ELR (cell line): ENCODE measurements around the gene ZNF329.

Source experiments
- DNase-seq: peaks from one replicate; pipeline ENCODE4 v3.0.0-alpha.2; 2015; ENCODE audit warnings: low read depth

ZNF329 gene

DNA sequence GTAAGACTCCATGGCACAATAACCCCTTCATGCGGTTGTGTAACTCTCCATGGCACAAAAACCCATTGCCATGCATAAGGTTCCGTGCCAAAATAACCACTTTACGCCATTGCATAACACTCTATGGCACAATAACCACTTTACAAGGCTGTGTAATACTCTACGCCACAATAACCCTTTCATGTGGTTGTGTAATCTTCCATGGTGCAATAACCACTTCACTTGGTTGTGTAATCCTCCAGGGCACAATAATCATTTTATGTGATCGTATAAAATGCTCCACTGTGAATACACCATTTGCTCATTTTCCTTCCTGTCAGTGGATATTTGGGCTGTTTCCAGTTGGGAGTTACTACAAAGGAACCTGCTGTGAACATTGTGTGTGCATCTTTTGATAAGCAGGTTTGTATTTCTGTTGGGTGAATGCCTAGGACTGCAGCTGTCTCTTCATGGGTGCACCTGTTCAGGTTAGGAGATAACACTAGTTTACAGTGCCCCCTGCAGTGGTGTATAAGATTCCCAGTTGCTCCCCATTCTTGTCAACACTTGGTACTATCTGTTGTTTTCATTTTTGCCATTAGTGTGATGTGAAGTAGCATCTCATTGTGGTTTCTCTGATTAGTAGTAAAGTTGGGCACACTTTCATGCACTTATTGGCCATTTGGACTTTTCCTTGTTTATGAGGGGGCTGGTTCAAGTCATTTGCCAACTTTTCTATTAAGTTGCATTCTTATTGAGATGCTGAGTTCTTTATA is 31.4 kb downstream of the ZNF329 start:
- DNase-seq = no peak

DNA sequence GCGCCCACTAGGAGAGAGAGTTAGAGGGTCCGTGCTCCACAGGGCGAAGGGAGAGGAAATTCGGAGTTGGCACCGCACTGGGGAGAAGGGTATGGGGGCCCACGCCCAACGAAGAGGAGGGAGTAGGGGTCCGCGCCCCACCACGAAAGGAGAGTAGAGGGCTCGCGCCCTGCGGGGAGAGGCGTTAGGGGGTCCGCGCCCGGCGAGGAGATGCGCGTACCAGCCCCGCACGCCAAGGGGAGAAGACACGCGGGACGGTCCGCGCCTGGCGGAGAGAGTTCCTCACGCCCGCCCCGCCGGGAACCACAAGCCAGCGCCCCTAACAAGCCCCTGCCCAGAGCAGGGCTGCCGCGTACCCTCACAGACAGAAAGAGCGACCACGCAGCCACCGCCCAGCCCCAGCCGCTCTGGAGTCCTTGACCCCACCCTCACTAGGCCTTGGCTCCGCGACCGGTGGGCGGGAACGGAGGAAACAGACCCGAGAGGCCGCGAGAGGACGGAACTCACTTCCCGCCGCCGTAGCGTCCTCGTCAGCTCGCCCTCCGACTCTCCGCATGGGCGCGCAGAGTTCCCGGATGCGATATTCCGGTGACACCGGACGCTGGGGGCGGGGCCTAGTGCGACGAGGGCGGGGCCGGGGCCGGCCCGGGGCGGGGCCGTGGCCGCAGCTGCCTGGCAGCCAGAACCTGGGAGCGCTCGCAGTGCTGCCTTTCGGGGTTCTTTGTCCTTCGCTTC is 32.6 kb downstream of the ZNF329 start:
- DNase-seq = no peak

DNA sequence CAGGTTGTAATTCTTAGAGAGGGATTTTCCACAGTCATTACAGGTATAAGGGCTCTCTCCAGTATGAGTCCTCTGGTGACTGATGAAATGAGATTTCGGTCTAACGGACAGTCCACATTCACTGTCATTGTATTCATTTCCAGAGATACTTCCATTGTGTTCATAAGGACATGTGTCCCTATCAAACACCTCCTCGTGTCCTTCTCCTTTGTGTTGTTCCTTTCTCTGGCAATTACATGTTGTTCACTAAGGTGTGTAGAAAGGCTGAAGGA is 42.1 kb downstream of the ZNF329 start:
- no peak for DNase-seq

DNA sequence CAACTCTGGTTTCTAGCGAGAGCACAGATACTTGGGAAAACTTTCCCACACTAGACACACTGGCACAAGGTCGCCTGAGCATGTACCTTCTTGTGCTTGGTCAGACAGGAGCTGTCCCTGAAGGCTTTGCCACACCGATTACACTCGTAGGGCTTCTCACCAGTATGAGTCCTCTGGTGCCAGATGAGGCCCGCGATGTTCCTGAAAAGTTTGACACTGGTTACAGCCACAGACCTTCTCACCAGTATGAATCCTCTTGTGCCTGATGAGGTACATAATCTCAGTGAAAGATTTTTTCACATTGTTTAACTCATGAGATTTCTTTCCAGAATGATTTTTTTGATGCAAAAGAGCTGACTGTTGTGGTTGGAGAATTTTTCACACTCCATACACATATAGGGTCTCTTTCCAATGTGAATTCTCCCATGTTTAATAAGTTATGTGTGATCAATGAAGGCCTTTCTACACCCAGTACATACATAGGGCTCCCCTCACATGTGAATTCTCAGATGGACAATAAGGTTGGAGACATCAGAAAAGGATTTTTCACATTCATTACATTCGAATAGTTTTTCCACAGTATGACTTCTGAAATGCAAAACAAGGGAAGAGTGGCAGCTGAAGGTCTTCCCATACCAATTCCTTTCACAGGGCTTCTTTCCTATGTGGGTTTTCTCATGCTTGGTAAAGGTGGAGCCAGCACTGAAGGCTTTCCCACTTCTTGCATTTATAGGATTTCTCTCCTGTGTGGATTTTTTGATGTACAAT is 42.6 kb downstream of the ZNF329 start:
- DNase-seq = no peak

DNA sequence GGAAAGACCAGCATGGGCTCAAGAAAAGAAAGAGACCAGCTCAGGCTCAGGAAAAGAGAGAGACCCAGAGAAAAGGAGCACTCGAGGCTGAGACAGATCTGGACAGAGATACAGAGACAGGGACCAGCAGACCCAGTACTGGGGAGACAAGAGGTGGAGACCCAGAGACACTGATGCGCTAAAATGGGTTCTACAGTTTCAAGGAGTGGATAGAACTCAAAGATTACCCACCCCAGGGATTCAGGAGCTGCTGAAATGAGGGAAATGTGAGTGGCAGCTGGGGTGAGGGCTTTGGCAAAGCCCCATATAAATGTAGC is 51.9 kb downstream of the ZNF329 start:
- DNase-seq = no peak

DNA sequence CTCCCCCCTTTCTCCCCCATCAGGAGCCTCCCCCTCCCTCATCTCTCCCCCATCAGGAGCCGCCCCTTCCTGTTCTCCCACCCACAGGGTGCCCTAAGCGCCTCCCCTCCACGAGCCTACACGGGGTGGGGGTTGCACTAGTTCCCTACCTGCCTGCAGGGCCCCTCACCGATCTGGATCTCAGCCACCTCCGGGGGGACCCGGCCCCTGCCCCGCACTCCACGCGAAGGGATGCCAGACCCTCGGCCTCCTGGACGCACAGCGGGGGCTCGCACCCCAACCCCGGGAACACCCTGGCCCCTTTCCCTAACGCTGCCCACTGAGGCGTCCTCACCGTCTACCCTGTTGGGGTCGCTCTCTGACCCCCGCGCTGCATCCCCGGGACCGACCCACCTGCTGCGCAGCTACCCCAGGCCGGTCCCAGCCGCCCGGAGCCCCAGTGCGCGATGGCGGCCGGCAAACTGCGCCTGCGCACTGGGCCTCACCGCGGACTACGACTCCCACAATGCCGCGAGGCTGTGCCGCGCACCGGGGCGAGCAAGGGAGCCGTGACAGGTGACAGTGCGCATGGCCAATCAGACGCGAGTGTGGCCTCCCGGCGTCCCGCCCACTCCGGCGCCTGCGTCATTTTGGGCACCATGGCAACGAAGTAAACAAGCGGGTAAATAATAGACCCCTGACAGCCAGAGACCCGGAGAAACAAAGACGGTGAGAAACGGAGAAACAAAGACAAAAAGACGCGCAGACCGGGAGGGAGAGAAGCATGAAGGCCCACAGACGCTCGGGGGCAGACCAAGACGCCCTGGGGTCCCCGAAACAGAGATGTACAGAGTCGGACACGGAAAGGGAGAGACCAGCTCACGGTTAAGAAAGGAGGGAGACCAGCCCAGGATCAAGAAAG is 52.6 kb downstream of the ZNF329 start, which contains the start of gene ZSCAN18:
Gene ZSCAN18 (minus strand): TSS at position 451 of the 901 bp plus-strand sequence. CDS start 7,964 bp downstream, outside the sequence.
- DNase-seq = peak; percentile 96

DNA sequence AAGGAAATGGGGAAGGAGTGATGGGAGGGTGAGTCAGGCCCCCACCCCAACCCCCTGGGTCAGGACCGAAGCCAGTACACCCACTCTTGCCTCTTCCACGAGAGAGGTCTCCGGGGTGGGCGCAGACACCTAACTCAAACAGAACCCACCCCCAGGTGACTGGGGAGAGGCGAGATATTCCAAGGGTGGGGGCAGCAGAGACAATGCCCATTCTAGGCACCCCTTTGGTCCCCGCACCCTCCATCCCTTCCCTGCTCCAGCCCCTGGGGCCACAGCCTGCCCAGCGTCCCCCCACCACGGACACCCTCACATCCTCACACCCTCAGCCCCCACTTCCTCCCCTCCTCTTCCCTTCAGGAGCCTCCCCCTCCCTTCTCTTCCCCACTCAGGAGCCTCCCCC is 53.2 kb downstream of the ZNF329 start:
- no peak for DNase-seq

DNA sequence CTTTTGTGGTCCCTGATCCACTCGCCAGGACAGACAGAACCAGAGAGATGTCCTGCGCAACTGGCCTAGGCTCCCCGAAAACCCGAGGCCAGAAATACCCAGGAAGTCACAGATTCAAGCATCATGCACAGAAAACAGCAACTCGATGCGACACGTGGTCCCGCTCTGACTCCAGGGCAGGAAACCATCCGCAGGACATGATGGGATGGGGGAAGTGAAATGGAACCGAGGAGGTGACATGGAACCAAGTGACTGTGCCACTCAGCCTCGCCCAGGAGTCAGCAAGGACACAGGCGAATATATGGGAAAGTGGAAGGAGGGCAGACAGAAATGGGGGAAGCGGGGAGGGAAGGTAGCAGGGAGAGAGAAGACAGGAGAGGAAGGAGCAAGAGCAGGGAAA is 53.7 kb downstream of the ZNF329 start:
- no peak for DNase-seq

DNA sequence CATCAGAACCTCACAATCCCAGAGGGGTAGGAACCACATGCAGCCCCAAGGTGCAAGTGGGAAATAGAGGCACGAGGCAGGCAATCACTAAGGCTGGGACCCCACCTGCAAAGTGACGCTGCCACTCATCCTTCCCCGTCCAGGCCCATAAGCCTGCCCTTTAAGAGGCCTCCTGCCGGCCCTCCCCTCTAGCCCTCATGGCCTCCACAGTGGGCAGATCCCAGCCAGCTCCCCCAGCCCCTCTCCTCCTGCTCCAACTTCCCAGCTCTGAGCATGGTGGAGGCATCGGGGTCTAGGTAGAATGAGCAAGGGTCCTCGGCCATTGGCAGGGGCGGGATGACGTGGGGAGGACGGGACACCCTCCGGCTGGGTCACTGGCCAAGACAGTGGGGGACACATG is 55.3 kb downstream of the ZNF329 start:
- no peak for DNase-seq

DNA sequence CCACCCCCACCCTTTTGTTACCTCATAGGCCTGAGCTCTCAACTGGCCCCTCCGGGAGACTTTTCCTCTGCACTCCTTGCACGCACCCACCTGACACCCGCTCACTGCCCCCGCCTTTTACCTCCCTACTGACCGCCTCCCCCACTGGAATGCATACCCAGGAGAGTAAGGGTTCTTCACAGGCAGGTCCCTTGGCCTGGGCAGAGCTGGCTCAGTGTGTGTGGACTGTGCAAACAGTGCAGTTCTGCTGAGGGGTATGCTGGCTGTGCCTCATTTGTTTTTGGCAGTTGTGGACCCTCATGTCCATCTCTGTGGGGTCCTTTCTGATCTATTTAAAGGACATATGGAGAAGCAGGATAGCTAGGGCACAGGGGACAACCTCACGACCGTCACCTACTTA is 57.5 kb downstream of the ZNF329 start:
- no peak for DNase-seq

DNA sequence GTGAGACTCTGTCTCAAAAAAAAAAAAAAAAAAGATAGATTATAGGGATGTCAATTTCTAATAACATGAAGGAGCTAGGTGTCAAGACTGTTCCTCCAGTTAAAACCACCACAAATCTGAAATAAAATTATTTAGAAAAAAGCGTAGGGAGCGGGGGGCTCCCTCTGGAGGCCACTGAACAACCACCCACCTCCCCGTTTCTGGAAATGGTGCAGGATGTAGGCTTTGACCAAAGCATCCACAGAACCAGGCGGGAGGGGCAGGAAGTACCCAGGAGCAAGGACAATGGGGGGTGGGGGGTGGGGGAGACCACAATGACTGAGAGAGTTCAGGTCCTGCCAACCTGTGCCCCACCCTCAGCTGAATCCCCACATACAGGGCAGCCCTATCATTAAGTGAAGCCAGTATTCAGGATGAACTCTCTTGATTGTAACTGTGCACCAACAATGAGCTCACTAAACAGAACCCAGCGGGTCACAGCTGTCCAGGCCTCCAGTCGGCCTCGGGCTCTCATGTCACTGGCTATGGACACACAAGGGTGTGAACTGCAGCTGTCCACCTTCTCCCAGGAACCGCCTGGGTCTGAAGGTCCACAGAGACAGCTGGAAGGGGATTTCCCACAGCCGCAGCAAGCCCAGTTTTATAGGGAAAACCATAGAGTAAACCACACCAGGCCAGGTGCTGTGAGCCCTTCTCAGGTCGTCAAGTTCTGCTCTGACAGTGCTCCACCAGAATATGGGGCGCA is 59.2 kb downstream of the ZNF329 start:
- DNase-seq = no peak

DNA sequence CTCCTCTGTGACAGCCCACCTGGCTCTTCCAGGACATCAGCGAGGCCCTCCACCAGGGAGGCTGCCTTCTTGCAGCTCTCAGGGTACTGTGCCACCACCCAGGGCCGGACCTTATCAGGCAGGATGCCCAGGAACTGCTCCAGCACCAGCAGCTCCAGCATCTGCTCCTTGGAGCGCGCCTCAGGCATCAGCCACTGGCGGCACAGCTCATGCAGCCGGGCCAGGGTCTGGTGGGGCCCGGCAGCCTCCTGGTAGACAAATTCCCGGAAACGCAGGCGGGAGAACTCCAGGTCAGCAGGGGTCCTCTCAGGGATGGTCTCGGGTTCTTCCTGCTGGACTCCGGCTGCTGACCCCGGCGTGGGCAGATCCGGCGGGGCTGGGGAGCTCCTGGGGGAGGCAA is 60.7 kb downstream of the ZNF329 start:
- DNase-seq = no peak

DNA sequence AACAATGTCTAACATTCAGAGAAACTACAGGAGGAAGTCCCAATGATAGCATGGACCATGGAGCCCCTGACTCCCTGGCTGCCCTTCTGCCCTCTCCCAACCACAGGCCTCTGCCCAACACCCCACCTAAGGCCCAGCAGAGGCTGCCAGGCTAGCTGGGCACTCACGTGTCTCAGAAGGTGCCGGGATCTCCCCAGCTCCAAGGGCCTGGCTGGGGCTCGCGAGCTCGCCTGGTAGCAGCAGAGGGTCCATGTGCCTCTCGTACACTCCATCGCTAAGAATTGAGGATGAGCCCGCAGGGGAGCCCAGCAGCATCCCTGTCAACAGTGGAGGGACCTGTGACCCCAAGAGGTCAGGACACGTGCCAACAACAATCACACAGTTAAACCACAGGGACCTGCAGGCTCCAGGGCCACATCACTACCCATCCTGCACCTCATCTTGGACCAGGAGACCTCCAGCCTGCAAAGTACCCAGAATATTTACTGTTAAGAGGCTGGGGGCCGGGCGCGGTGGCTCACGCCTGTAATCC is 62.0 kb downstream of the ZNF329 start:
- DNase-seq = no peak

DNA sequence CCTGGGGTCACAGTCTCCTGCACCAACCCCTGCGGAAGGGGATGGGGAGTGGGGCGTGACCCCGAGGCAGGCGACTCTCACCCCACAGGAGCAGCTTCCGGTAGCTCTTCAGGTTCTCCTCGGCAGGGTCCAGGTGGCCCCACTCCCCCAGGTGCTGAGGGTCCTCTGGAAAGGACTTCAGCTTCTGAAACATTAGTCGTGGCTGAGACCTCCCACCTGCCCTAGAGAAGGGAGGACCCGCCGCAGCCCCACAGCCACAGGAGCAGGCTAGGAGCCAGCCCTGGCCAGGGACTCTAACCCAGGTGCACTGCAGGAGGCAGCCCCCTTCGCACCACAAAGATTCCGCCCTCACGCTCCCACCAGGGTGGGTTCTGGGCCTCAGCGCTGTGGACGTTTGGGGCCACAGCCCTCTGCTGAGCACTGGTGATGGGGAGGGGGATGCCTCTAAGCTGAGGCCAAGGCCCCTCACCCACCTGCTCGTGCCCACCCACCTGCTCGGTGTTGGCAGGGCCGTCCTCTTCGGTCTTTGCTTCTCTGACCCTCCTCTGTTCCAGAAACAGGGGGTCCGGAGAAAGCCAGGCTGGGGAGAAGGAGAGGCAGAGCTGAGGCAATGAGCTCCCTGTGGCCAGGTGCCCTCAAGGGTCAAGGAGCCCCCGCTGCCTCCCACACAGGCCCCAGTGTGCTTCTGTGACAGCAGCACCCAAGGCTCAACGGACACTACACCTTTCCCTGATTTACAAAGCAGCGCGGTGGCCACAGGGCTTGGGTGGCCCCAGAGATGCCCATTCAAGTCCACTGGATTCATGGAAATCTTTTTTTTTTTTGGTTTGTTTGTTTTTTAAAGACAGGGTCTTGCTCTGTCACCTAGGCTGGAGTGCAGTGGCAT is 63.5 kb downstream of the ZNF329 start:
- no peak for DNase-seq

DNA sequence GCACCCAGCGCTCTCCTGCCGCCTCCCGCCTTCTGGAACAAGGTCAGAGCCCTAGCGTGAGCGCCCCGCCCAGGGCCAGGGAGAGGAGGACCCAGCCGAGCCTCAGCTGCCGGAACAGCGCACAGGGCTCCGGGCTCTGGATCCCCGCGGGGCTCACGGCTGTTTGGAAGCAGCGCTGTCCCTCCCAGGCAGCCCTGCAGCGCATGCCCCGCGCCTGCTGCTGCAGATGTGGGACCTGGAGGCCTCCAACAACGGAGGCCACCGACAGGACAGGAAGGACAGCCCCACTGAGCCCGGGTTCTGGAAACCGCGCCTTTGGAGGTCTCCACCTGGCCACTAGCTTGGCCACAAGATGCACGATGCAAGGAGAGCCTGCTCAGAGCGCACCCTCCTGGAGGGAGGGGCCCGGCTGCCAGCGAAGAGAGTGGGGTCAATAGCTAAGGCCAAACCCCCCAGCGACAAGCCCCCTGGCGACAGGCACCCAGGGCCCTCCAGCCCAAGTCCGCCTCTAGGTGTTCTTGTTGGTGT is 65.2 kb downstream of the ZNF329 start:
- DNase-seq = no peak

DNA sequence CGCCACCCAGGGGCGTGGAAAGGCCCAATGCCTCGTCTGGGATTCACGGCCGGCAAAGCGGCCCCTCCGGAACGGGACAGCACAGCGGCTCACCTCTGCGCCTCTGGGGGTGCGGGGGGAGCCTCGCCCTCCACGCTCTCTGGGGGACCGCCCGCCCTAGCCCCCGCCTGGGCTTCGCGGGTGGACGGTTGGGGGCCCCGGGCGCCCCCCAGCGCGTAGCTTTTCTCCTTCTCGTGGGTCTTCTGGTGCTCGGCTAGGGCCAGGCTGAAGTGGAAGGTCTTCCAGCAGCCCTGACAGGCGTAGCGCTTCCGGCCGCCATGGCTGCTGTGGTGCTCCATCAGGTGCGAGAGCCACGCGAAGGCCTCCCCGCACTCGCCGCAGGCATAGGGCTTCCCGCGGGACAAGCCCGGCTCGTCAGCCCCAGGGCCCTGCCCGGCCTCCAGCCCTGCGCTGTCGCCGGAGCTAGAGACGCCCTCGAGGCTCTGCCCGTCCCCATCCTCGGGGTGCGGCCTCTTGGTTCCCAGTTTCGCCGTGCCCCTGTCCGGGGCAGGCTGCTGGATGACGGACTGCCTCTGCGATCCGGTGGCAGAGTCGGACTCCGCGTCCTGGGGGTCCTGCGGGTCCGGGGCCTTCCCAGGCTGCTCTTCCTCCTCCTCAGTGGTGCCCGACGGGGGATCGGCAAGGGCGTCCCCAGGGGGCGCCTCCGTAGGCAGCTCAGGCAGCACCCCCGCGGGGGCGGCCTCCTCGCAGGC is 65.8 kb downstream of the ZNF329 start:
- no peak for DNase-seq

DNA sequence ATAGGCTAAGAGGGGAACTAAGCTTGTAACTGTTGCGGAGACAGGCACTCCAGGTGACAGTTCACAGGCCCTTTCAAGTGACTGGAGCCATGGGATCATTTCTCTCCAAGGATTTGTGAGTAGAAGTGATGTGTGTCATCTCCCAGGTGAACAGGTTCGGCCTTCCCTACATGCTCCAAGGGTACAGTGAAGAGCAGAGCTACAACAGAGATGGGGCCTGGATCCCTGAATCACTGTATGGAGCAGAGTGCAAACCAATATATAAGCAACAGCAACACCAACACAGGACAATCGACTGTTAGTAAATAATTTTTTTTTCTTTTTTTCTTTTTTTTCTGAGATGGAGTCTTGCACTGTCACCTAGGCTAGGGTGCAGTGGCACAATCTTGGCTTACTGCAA is 67.6 kb downstream of the ZNF329 start:
- no peak for DNase-seq

DNA sequence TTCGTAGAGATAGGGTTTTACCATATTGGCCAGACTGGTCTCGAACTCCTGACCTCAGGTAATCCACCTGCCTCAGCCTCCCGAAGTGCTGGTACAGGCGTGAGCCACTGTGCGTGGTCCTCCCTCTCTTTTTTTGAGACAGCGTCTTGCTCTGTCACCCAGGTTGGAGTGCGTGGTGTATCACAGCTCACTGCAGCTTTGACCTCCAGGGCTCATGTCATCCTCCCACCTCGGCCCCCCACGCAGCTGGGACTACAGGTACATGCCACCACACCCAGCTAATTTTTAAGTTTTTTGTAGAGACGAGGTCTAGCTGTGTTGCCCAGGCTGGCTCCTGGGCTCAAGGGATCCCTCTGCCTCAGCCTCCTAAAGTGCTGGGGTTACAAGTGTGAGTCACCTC is 70.8 kb downstream of the ZNF329 start:
- DNase-seq = no peak
